ENCODE measurements around the gene MDM4.
"Not testable (repeated sequence)": the region's sequence is repeated elsewhere in the genome, so short reads cannot be mapped to it uniquely, and the experiment has no call there.

Gene MDM4

GRCh38 chr1:204493145-204493983, 22.8 kb upstream of the MDM4 start:
- DNase-seq = no peak

GRCh38 chr1:204493984-204494280, 22.3 kb upstream of the MDM4 start:
- DNase-seq = peak; percentile 31 to 35

- DNase-seq = peak; percentile 66 to 73
Measured at GRCh38 chr1:204494281-204495077, 21.7 kb upstream of the MDM4 start, which contains the start of gene PIK3C2B. Gene PIK3C2B (minus strand): TSS chr1:204494805. CDS start chr1:204469802, 25,003 bp downstream.

- DNase-seq = no peak
Measured at GRCh38 chr1:204495078-204495753, 21.0 kb upstream of the MDM4 start.

- no peak for DNase-seq
Measured at GRCh38 chr1:204495777-204496176, 20.4 kb upstream of the MDM4 start.

- no peak for DNase-seq
Measured at GRCh38 chr1:204498981-204499380, 17.2 kb upstream of the MDM4 start.

GRCh38 chr1:204499511-204500468, 16.4 kb upstream of the MDM4 start:
- no peak for DNase-seq

GRCh38 chr1:204502241-204502640, 14.0 kb upstream of the MDM4 start:
- DNase-seq = no peak

- DNase-seq = no peak
Measured at GRCh38 chr1:204503122-204503912, 12.9 kb upstream of the MDM4 start.

- no peak for DNase-seq
Measured at GRCh38 chr1:204503913-204504519, 12.2 kb upstream of the MDM4 start.

- DNase-seq = no peak
Measured at GRCh38 chr1:204505674-204506200, 10.5 kb upstream of the MDM4 start.

- peak; percentile 61 to 73 for DNase-seq
Measured at GRCh38 chr1:204506201-204506968, 9.8 kb upstream of the MDM4 start.

- peak; percentile 79 to 89 for DNase-seq
Measured at GRCh38 chr1:204506969-204507316, 9.3 kb upstream of the MDM4 start.

- DNase-seq = no peak
Measured at GRCh38 chr1:204507317-204508105, 8.7 kb upstream of the MDM4 start.

- no peak for DNase-seq
Measured at GRCh38 chr1:204509186-204509635, 7.0 kb upstream of the MDM4 start.

- no peak for DNase-seq
Measured at GRCh38 chr1:204511366-204511765, 4.8 kb upstream of the MDM4 start.

GRCh38 chr1:204513117-204513716, 3.0 kb upstream of the MDM4 start:
- DNase-seq = peak in 1 of 2 experiments; percentile 34

GRCh38 chr1:204514828-204515227, 1.4 kb upstream of the MDM4 start:
- DNase-seq = no peak

GRCh38 chr1:204517382-204517781, 1.2 kb downstream of the MDM4 start:
- DNase-seq = not testable (repeated sequence)
